ENCODE results near the gene DNAJC22. TPM values are rescaled to one million over a fixed set of nuclear protein-coding genes. Genes with fewer than 3 reads are reported as not detected.

Gene DNAJC22
- total RNA-seq, 1 donor from 2014 or later = 1.8 TPM

GRCh38 chr12:49345051-49345824 is 1.4 kb upstream of the DNAJC22 start:
- Mint-ChIP-seq H3K4me3 (ENCODE audit: unreplicated experiment) (peak overlapping the region; percentile 21), H3K9me3 (ENCODE audit: unreplicated experiment) (no peaks in the 10 kb centered on the region), H3K27me3 (ENCODE audit: unreplicated experiment) (peaks cover 30% of the 10 kb centered on the region), H3K4me1 (ENCODE audit: unreplicated experiment) (peaks cover 24% of the 10 kb centered on the region), H3K27ac (ENCODE audit: unreplicated experiment) (peak overlapping the region; percentile 9), H3K36me3 (ENCODE audit: low read depth, unreplicated experiment) (no peaks in the 10 kb centered on the region)
- peak; percentile 43 for DNase-seq (ENCODE audit: low spot score)
- TF ChIP-seq CTCF (IDR thresholded peaks at IDR 0.05; ENCODE audit: unreplicated experiment) = no peak

- peaks cover 23% of the 10 kb centered on the region for H3K27me3 Mint-ChIP-seq (ENCODE audit: unreplicated experiment)
- no peaks in the 10 kb centered on the region for H3K36me3 Mint-ChIP-seq (ENCODE audit: low read depth, unreplicated experiment)
- TF ChIP-seq CTCF (IDR thresholded peaks at IDR 0.05; ENCODE audit: unreplicated experiment) = no peak
- H3K9me3 Mint-ChIP-seq (ENCODE audit: unreplicated experiment) = no peaks in the 10 kb centered on the region
- peak overlapping the region; percentile 73 for H3K4me3 Mint-ChIP-seq (ENCODE audit: unreplicated experiment)
- DNase-seq (ENCODE audit: low spot score) = no peak
- peaks cover 20% of the 10 kb centered on the region for H3K4me1 Mint-ChIP-seq (ENCODE audit: unreplicated experiment)
- H3K27ac Mint-ChIP-seq (ENCODE audit: unreplicated experiment) = peak overlapping the region; percentile 9
Measured at GRCh38 chr12:49345825-49346658, 646 bp upstream of the DNAJC22 start.

- Mint-ChIP-seq H3K36me3 (ENCODE audit: low read depth, unreplicated experiment) (no peaks in the 10 kb centered on the region), H3K9me3 (ENCODE audit: unreplicated experiment) (no peaks in the 10 kb centered on the region), H3K4me3 (ENCODE audit: unreplicated experiment) (peak overlapping the region; percentile 86), H3K27me3 (ENCODE audit: unreplicated experiment) (peaks cover 20% of the 10 kb centered on the region), H3K4me1 (ENCODE audit: unreplicated experiment) (peaks cover 20% of the 10 kb centered on the region), H3K27ac (ENCODE audit: unreplicated experiment) (peak overlapping the region; percentile 18)
- peak; percentile 98 for TF ChIP-seq CTCF (IDR thresholded peaks at IDR 0.05; ENCODE audit: unreplicated experiment)
- peak; percentile 88 for DNase-seq (ENCODE audit: low spot score)
Measured at GRCh38 chr12:49347311-49348193, 864 bp downstream of the DNAJC22 start.

GRCh38 chr12:49348781-49349180 is 2.1 kb downstream of the DNAJC22 start:
- Mint-ChIP-seq H3K9me3 (ENCODE audit: unreplicated experiment) (no peaks in the 10 kb centered on the region), H3K4me1 (ENCODE audit: unreplicated experiment) (peaks cover 16% of the 10 kb centered on the region), H3K27ac (ENCODE audit: unreplicated experiment) (no peak overlapping the region), H3K4me3 (ENCODE audit: unreplicated experiment) (no peak overlapping the region), H3K27me3 (ENCODE audit: unreplicated experiment) (peaks cover 18% of the 10 kb centered on the region), H3K36me3 (ENCODE audit: low read depth, unreplicated experiment) (no peaks in the 10 kb centered on the region)
- no peak for TF ChIP-seq CTCF (IDR thresholded peaks at IDR 0.05; ENCODE audit: unreplicated experiment)
- DNase-seq (ENCODE audit: low spot score) = no peak
